ENCODE measurements around the gene DDA1.

GRCh38 chr19:17334414-17335409 is 25.3 kb downstream of the DDA1 start, which contains the start of gene ANO8:
- TF ChIP-seq CTCF (IDR thresholded peaks at IDR 0.05; ENCODE audit: insufficient read depth, low read depth, low read length) (no peak), EZH2 (IDR thresholded peaks at IDR 0.05; ENCODE audit: insufficient read depth, low read length) (no peak)
